CD4-positive, alpha-beta T cell (primary cell): ENCODE measurements around the gene CTSC. TPM values are rescaled to one million over a fixed set of nuclear protein-coding genes. Genes with fewer than 3 reads are reported as not detected.

Experiments
- ATAC-seq: fragments of 200-7000 bp; cut with Tn5 transposase; one replicate; pipeline ENCODE4 v1.10.0; 2022; ENCODE audit warnings: mild to moderate bottlenecking; ENCODE audit not compliant: poor library complexity
- CTCF ChIA-PET: fragments of 350-600 bp; sonication (Branson Sonifier 250); formaldehyde crosslinking; loops from one replicate; lab custom pipeline; 2021; ENCODE audit warnings: antibody characterized with exemption, inconsistent platforms; lab: Charles Lee
- POLR2A ChIA-PET: fragments of 350-600 bp; sonication (Branson Sonifier 250); formaldehyde crosslinking; loops from one replicate; lab custom pipeline; 2021; ENCODE audit warnings: antibody characterized with exemption, inconsistent platforms; lab: Charles Lee
- DNase-seq, 14 experiments: peaks; one replicate each; pipeline ENCODE4 v3.0.0-alpha.2; 2013 to 2020; ENCODE audit warnings: mixed read lengths in 2 of 14
- H3K27ac ChIP-seq, 2 donors: one replicate each; pipeline versions ENCODE4 v1.5.1 to v1.7.0; 2013; ENCODE audit warnings: low read length in 2 of 2, low read depth in 1 of 2, mild to moderate bottlenecking in 1 of 2
- H3K27me3 ChIP-seq, 2 experiments: 1 replicate in 1 of 2; 2 replicates in 1 of 2; pipeline versions ENCODE4 v1.6.1 to v1.7.0; 2013; ENCODE audit warnings: low read length in 2 of 2, control low read depth in 1 of 2, mild to moderate bottlenecking in 1 of 2, moderate library complexity in 1 of 2; ENCODE audit not compliant: insufficient read depth in 2 of 2, control insufficient read depth in 1 of 2
- H3K36me3 ChIP-seq: one replicate; pipeline ENCODE4 v1.6.1; 2013; ENCODE audit warnings: low read length, control low read depth; ENCODE audit not compliant: insufficient read depth
- H3K4me1 ChIP-seq: one replicate; pipeline ENCODE4 v1.6.1; 2013; ENCODE audit warnings: low read length, control low read depth; ENCODE audit not compliant: insufficient read depth
- H3K4me3 ChIP-seq: one replicate; pipeline ENCODE4 v1.5.1; 2013; ENCODE audit warnings: mild to moderate bottlenecking, low read length, moderate library complexity
- H3K9me3 ChIP-seq, 2 experiments: 1 replicate in 1 of 2; 2 replicates in 1 of 2; pipeline versions ENCODE4 v1.6.1 to v1.7.0; 2013; ENCODE audit warnings: low read length in 2 of 2, mild to moderate bottlenecking in 2 of 2, control low read depth in 1 of 2, moderate library complexity in 1 of 2; ENCODE audit not compliant: control insufficient read depth in 1 of 2, insufficient read depth in 1 of 2
- H3K27ac Mint-ChIP-seq: one replicate; pipeline ENCODE4 v1.8.0; 2020; ENCODE audit warnings: mixed read lengths
- H3K27me3 Mint-ChIP-seq: one replicate; pipeline ENCODE4 v1.8.0; 2021; ENCODE audit warnings: mixed read lengths
- H3K36me3 Mint-ChIP-seq: one replicate; pipeline ENCODE4 v1.8.0; 2021; ENCODE audit warnings: low read depth, mixed read lengths
- H3K4me1 Mint-ChIP-seq: one replicate; pipeline ENCODE4 v1.8.0; 2021; ENCODE audit warnings: low read depth, mixed read lengths
- H3K4me3 Mint-ChIP-seq: one replicate; pipeline ENCODE4 v1.8.0; 2020; ENCODE audit warnings: mild to moderate bottlenecking, mixed read lengths
- H3K9me3 Mint-ChIP-seq: one replicate; pipeline ENCODE4 v1.8.0; 2020; ENCODE audit warnings: mixed read lengths
- CTCF ChIP-seq: fragments of 200-600 bp; IDR thresholded peaks from one replicate; pipeline ENCODE4 v1.8.0; 2022; ENCODE audit warnings: antibody characterized with exemption, mild to moderate bottlenecking
- intact Hi-C, 2 experiments: fragments of 100-400 bp; cut with DNase I in 1 of 2; cut with micrococcal nuclease in 1 of 2; formaldehyde crosslinking; loops; one replicate each; pipeline versions ENCODE4 v1.15.1 to v1.9.0; 2023 to 2025; cut with DNase I, micrococcal nuclease
- total RNA-seq, 174 experiments: library from RNA in 2 of 174; stranded (reverse) in 2 of 174; gene quantifications; one replicate each; pipeline ENCODE4 v1.2.3 and lab custom pipeline; 2021 to 2026

The CTSC gene
- total RNA-seq, 2 experiments from 2014 or later = 28.5 to 32.6 TPM

GRCh38 chr11:88312628-88313027, 24.9 kb downstream of the CTSC start:
- ATAC-seq = no peak
- Mint-ChIP-seq H3K27ac (no peak overlapping the region), H3K36me3 (peaks cover 66% of the 10 kb centered on the region)

GRCh38 chr11:88310246-88310645, 27.3 kb downstream of the CTSC start:
- H3K4me3 ChIP-seq = no peak overlapping the region
- H3K9me3 ChIP-seq = no peaks in the 10 kb centered on the region
- Mint-ChIP-seq H3K9me3 (no peaks in the 10 kb centered on the region), H3K4me3 (no peak overlapping the region), H3K27ac (no peak overlapping the region), H3K27me3 (no peaks in the 10 kb centered on the region), H3K36me3 (peaks cover 84% of the 10 kb centered on the region), H3K4me1 (peaks cover 25% of the 10 kb centered on the region)
- H3K27me3 ChIP-seq = no peaks in the 10 kb centered on the region
- ChIA-PET CTCF (no interaction called here), POLR2A (no interaction called here)
- H3K27ac ChIP-seq = no peak overlapping the region
- no peak for TF ChIP-seq CTCF
- intact Hi-C loops = loop anchor here in 1 of 2 experiments (5.0 kb wide), 1 partner anchor 67 kb away; no protein-coding TSS in a partner anchor
- DNase-seq (no peak), ATAC-seq (no peak)
- peaks cover 59% of the 10 kb centered on the region for H3K36me3 ChIP-seq
- no peaks in the 10 kb centered on the region for H3K4me1 ChIP-seq

More at GRCh38 chr11:88312628-88313027, 24.9 kb downstream of the CTSC start:
- no peaks in the 10 kb centered on the region for H3K9me3 Mint-ChIP-seq
- Histone ChIP-seq H3K36me3 (peaks cover 39% of the 10 kb centered on the region), H3K9me3 (no peaks in the 10 kb centered on the region), H3K4me1 (no peaks in the 10 kb centered on the region), H3K4me3 (no peak overlapping the region), H3K27me3 (no peaks in the 10 kb centered on the region), H3K27ac (no peak overlapping the region)
- H3K4me1 Mint-ChIP-seq = peaks cover 19% of the 10 kb centered on the region
- ChIA-PET CTCF (no interaction called here), POLR2A (interaction anchor here (0.7 kb wide), 1 partner anchor 25 kb away, joined by 3 read pairs; the partner anchor contains the start of gene CTSC)
- intact Hi-C loops = loop anchor here in 1 of 2 experiments (5.0 kb wide), 1 partner anchor 65 kb away; no protein-coding TSS in a partner anchor
- no peak for DNase-seq
- H3K4me3 Mint-ChIP-seq = no peak overlapping the region
- no peaks in the 10 kb centered on the region for H3K27me3 Mint-ChIP-seq
- TF ChIP-seq CTCF = no peak

- Mint-ChIP-seq H3K4me1 (peaks cover 30% of the 10 kb centered on the region), H3K27me3 (no peaks in the 10 kb centered on the region), H3K36me3 (peaks cover 93% of the 10 kb centered on the region), H3K4me3 (no peak overlapping the region), H3K9me3 (no peaks in the 10 kb centered on the region), H3K27ac (no peak overlapping the region)
- ChIA-PET CTCF (no interaction called here), POLR2A (no interaction called here)
- H3K27ac ChIP-seq = no peak overlapping the region
- H3K36me3 ChIP-seq = peaks cover 72% of the 10 kb centered on the region
- peaks cover 2% of the 10 kb centered on the region for H3K4me1 ChIP-seq
- no peaks in the 10 kb centered on the region for H3K27me3 ChIP-seq
- no peak overlapping the region for H3K4me3 ChIP-seq
- ATAC-seq (no peak), DNase-seq (no peak)
- TF ChIP-seq CTCF = no peak
- no peaks in the 10 kb centered on the region for H3K9me3 ChIP-seq
- intact Hi-C loops = loop anchor here in 1 of 2 experiments (10.0 kb wide), 1 partner anchor 46 kb away; no protein-coding TSS in a partner anchor
These were observed 29.0 kb downstream of the CTSC start for GRCh38 chr11:88308576-88308975.
